GM19043 (cell line): ENCODE measurements around the gene QSOX2.

ENCODE experiments used
- ATAC-seq: cut with Tn5 transposase; IDR thresholded peaks from one replicate; pipeline ENCODE4 v1.9.1; 2021; ENCODE audit warnings: low read depth; ENCODE audit not compliant: unreplicated experiment

QSOX2 gene

GRCh38 chr9:136192289-136193126 is 53.1 kb downstream of the QSOX2 start:
- no peak for ATAC-seq

DNA sequence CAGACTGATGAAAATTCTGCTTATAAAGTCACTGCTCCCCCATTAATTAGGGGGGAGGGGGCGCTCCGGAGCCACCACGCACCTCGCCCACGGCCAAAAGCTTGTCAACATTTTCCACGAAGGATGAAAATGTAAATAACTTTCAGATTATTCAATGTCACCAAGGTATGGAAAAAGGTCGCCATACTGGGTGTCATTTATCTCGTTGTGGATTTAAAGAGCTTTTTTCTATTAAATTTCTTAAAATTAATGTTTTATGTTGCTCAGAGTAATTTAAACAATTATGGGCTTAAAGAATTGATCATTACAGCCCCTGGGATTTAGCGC is 53.7 kb downstream of the QSOX2 start:
- no peak for ATAC-seq

DNA sequence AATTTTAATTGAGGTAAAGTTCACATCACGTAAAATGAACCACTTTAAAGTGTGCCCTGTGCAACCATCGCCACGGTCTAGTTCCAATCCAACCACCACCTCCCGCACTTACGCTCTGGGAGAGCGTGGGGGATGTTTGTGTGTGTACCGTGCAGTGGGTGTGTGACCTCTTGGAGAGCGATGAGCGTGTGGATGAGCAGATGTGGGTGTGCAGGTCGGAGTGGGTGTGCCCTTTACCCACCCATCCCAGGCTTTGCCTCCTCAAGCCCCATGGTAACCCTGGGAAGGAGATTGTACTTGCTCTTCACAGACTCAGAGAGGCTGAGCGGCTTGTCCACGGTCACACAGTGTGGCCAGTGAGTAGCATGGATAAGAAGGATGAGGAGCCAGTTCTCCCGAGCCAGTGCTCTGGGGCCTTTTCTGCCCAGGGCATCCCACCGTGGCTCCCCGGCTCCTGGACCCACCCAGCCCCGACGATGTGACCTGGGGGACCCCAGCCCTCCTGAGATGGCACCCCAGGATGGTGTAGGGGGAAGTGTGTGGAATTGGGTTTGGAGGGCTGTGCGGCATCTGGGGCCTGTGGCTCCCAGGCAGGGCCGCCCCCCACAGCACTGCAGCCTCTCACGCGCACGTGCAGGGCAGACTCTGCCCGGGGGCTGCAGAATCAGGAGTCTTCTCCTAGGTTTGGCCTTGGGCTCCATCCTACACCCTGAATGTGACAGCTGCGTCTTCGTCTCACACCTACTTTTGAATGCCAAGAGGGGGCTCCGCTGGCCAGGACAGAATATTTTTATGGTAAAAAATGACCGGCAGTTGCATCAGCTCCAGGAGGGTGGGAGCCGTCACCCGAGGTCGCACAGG is 54.3 kb downstream of the QSOX2 start:
- no peak for ATAC-seq

DNA sequence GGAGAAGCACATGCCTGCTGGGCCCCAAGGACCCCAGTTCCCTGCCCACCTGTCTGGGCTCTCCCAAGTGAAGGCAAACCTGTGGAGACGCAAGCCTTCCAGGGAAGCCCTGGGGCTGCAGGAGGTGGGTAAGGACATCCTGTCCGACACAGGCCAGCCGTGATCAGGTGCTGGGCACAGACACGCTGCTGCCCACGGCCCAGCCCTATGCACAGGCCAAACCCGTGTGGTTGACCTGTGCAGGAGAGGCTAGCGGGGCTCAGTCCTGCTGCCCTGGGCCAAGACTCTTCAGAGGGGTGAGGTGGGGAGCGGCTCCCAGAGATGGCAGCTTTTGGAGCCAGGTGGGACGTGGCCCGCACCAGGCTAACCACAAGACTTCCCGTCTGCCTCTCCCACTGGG is 55.0 kb downstream of the QSOX2 start:
- ATAC-seq, result no peak

DNA sequence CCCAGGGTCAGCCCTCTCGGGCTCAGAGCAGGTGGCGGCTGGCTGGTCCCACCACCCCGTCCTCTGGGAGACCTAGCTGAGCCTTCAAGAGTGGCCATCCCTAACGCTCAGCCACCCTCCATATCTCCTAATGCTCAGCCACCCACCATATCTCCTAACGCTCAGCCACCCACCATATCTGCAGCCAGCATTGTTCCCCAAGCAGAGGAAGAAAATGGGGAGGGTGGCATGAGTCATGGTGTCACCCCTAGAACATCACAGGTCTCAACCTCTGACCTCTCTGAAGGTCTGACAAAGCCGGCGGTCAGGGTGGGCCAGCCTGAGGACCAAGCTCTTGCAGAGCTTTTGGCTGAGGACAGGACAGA is 55.4 kb downstream of the QSOX2 start:
- ATAC-seq, result no peak

- ATAC-seq, result no peak
Measured at GRCh38 chr9:136189394-136190236, 56.0 kb downstream of the QSOX2 start.

- ATAC-seq, result no peak
Measured at GRCh38 chr9:136187683-136188586, 57.7 kb downstream of the QSOX2 start.

- ATAC-seq, result no peak
Measured at GRCh38 chr9:136187197-136187596, 58.4 kb downstream of the QSOX2 start.

- no peak for ATAC-seq
Measured at GRCh38 chr9:136186386-136186785, 59.2 kb downstream of the QSOX2 start.

- no peak for ATAC-seq
Measured at GRCh38 chr9:136185596-136186366, 59.8 kb downstream of the QSOX2 start.

- no peak for ATAC-seq
Measured at GRCh38 chr9:136185066-136185465, 60.5 kb downstream of the QSOX2 start.

DNA sequence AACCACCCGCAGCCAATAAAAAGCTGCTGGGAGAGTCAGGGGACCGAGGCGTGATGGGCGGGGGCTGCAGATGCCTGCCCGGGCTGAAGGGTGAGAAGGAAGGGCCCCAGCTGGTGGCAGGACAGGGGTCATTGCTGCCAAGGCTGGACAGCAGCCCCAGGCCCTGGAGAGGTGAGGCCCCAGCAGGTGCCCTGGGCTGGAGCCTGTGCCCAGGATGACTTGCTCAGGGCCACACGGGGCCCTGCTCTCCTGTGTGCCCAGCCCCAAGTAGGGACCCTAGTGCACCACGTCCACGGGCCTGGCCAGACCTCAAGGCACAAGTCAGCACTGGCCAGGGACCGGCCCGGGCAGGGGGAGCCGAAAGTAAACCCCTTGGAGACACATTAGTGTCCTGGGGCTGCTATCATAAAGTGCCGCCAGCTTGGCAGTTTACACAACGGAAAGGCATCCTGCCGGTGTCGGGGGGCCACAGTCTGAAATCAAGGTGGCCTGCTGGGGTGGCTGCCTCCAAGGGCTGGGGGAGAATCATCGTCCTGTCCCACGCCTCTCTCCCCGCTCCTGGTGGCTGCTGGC is 62.7 kb downstream of the QSOX2 start:
- no peak for ATAC-seq

- no peak for ATAC-seq
Measured at GRCh38 chr9:136182420-136182787, 63.2 kb downstream of the QSOX2 start.

GRCh38 chr9:136181784-136182419 is 63.7 kb downstream of the QSOX2 start:
- no peak for ATAC-seq

DNA sequence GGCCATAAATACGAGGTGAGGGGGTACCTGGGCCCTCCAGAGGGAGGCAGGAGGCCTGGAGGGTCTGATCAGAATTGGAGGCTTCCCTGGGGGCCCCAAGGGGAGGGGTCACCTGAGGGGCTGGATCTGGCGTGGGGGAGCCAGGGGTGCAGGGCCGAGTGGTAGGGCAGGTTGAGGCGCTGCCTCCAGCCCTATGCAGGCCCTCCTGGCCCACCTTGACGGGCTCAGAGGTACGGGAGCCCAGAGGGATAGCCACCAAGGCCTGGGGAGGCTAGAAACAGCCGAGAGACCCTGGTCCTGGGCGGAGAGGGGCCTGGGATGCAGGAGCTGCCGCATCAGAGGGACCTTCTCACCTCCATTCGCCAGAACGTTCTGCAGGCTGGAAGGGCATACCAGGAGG is 65.0 kb downstream of the QSOX2 start:
- no peak for ATAC-seq

DNA sequence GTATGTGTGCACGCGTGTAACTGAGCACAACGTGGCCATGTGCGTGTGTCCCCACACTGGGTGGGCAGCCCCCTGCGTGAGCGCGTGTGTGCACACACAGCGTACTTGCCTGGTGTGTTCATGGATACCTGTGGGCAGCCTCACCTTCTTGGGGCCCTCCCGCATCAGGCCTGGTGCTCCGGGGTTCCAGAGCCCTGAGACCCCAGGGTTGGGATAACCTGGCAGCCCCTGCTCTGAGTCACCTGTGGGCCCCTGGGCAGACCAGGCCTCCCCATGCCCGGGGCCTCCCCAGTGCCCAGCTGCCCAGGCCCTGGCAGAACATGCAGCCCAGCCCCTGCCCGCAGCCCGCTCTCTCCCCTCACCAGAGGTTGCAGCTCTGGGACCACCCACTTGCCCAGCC is 65.9 kb downstream of the QSOX2 start:
- ATAC-seq, result no peak

- no peak for ATAC-seq
Measured at GRCh38 chr9:136179101-136179616, 66.5 kb downstream of the QSOX2 start.

GRCh38 chr9:136178773-136179075 is 66.9 kb downstream of the QSOX2 start:
- no peak for ATAC-seq
